A549 (cell line): ENCODE results near the gene PM20D1. TPM values are rescaled to one million over a fixed set of nuclear protein-coding genes. Genes with fewer than 3 reads are reported as not detected.

ENCODE experiments used
- ATAC-seq, 2 experiments: fragments of 200-7000 bp in 1 of 2; fragments of >200 bp in 1 of 2; cut with Nextera tagmentation in 1 of 2; cut with Tn5 transposase in 1 of 2; 3 replicates each; pipeline versions ENCODE4 v1.8.0 to v1.9.1; 2018 to 2020; ENCODE audit warnings: mild to moderate bottlenecking in 1 of 2, moderate library complexity in 1 of 2
- CTCF ChIA-PET: fragments of 300-600 bp; sonication (Branson Sonifier 250); formaldehyde crosslinking; extraction: SDS; loops from one replicate; lab custom pipeline; 2021; ENCODE audit warnings: antibody characterized with exemption, inconsistent platforms; lab: Yijun Ruan, JAX
- POLR2A ChIA-PET: fragments of 350-600 bp; formaldehyde crosslinking; extraction: SDS; loops from one replicate; lab custom pipeline; 2021; ENCODE audit warnings: antibody characterized with exemption, inconsistent platforms; lab: Yijun Ruan, JAX
- DNase-seq, 2 experiments: peaks; one replicate each; pipeline versions ENCODE4 v3.0.0 to v3.0.0-alpha.2; 2011 to 2016; ENCODE audit warnings: low read depth in 1 of 2, low spot score in 1 of 2
- FAIRE-seq: peaks from 2 replicates; lab custom pipeline; 2011; peaks lifted over from hg19 to GRCh38; lab: Jason Lieb, UNC
- H3K27ac ChIP-seq, 2 experiments: fragments of >200 bp; sonication (Bioruptor Twin); formaldehyde crosslinking; 3 replicates each; pipeline ENCODE4 v1.5.1; 2016 to 2017
- H3K4me1 ChIP-seq: fragments of >200 bp; sonication (Bioruptor Twin); formaldehyde crosslinking; 3 replicates; pipeline ENCODE4 v1.6.1; 2016
- H3K4me2 ChIP-seq: fragments of >200 bp; sonication (Bioruptor Twin); formaldehyde crosslinking; 3 replicates; pipeline ENCODE4 v1.6.1; 2016
- H3K4me3 ChIP-seq: fragments of >200 bp; sonication (Bioruptor Twin); formaldehyde crosslinking; 3 replicates; pipeline ENCODE4 v1.5.1; 2016
- H3K9me3 ChIP-seq: fragments of >200 bp; sonication (Bioruptor Twin); formaldehyde crosslinking; 3 replicates; pipeline ENCODE4 v1.6.1; 2016
- ATOH8 ChIP-seq: fragments of 250-450 bp; sonication (Bioruptor Pico); IDR thresholded peaks from 2 replicates; pipeline ENCODE4 v1.5.0; 2020; ENCODE audit warnings: low read depth, mild to moderate bottlenecking, moderate library complexity
- CBX2 ChIP-seq: fragments of 200-600 bp; sonication (generic); IDR thresholded peaks from 2 replicates; pipeline ENCODE4 v1.6.1; 2016; ENCODE audit warnings: low read depth, mild to moderate bottlenecking, borderline replicate concordance
- CEBPB ChIP-seq, 2 experiments: fragments of >200 bp in 1 of 2; sonication (Bioruptor Twin) in 1 of 2; formaldehyde crosslinking in 1 of 2; IDR thresholded peaks; 2 replicates each; pipeline ENCODE4 v1.6.1; 2012 to 2016
- EHF ChIP-seq: fragments of 250-450 bp; sonication (Bioruptor Pico); IDR thresholded peaks from 2 replicates; pipeline ENCODE4 v1.5.0; 2020; ENCODE audit warnings: mild to moderate bottlenecking
- EHMT2 ChIP-seq: fragments of 200-600 bp; sonication (generic); IDR thresholded peaks from 2 replicates; pipeline ENCODE4 v1.6.1; 2016; ENCODE audit warnings: antibody characterized with exemption, low read depth, mild to moderate bottlenecking, moderate library complexity
- EP300 ChIP-seq, 2 experiments: fragments of >200 bp; sonication (Bioruptor Twin); formaldehyde crosslinking; IDR thresholded peaks; 2 replicates in 1 of 2; 3 replicates in 1 of 2; pipeline ENCODE4 v1.6.1; 2016 to 2017
- FOXS1 ChIP-seq: fragments of 250-450 bp; sonication (Bioruptor Pico); IDR thresholded peaks from 2 replicates; pipeline ENCODE4 v1.5.0; 2020; ENCODE audit warnings: mild to moderate bottlenecking, moderate library complexity
- GATA3 ChIP-seq: IDR thresholded peaks from 2 replicates; pipeline ENCODE4 v1.6.1; 2012; ENCODE audit warnings: borderline replicate concordance
- HDAC2 ChIP-seq: fragments of 200-600 bp; sonication (generic); IDR thresholded peaks from 2 replicates; pipeline ENCODE4 v1.6.1; 2016
- HES2 ChIP-seq: fragments of >200 bp; sonication (Bioruptor Twin); formaldehyde crosslinking; IDR thresholded peaks from 2 replicates; pipeline ENCODE4 v1.6.1; 2016
- HMGXB4 ChIP-seq: fragments of 250-450 bp; sonication (Bioruptor Pico); IDR thresholded peaks from 2 replicates; pipeline ENCODE4 v1.5.0; 2021; ENCODE audit warnings: mild to moderate bottlenecking, moderate library complexity, borderline replicate concordance
- HOXB13 ChIP-seq: fragments of 250-450 bp; sonication (Bioruptor Pico); IDR thresholded peaks from 2 replicates; pipeline ENCODE4 v1.5.0; 2020; ENCODE audit warnings: low read depth, mild to moderate bottlenecking, moderate library complexity
- JUNB ChIP-seq: fragments of >200 bp; sonication (Bioruptor Twin); formaldehyde crosslinking; IDR thresholded peaks from 2 replicates; pipeline ENCODE4 v1.6.1; 2016
- KDM1A ChIP-seq: fragments of 200-600 bp; sonication (generic); IDR thresholded peaks from 2 replicates; pipeline ENCODE4 v1.6.1; 2016; ENCODE audit warnings: low read depth, mild to moderate bottlenecking
- KDM5A ChIP-seq: fragments of 200-600 bp; sonication (generic); IDR thresholded peaks from 2 replicates; pipeline ENCODE4 v1.6.1; 2016; ENCODE audit warnings: antibody characterized with exemption, mild to moderate bottlenecking
- MAFK ChIP-seq: fragments of 450-650 bp; IDR thresholded peaks from 2 replicates; pipeline ENCODE4 v1.6.1; 2014; ENCODE audit not compliant: partially characterized antibody
- MAZ ChIP-seq: fragments of 150-350 bp; IDR thresholded peaks from 2 replicates; pipeline ENCODE4 v1.6.1; 2014; ENCODE audit warnings: antibody characterized with exemption, low read depth, low read length, borderline replicate concordance
- NPAS2 ChIP-seq: fragments of 250-450 bp; sonication (Bioruptor Pico); IDR thresholded peaks from 2 replicates; pipeline ENCODE4 v1.8.0; 2022; ENCODE audit warnings: mild to moderate bottlenecking, moderate library complexity, borderline replicate concordance
- NR3C1 ChIP-seq: fragments of >200 bp; sonication (Bioruptor Twin); formaldehyde crosslinking; IDR thresholded peaks from 3 replicates; pipeline ENCODE4 v1.6.1; 2017
- POLR2A ChIP-seq: IDR thresholded peaks from 2 replicates; pipeline ENCODE4 v1.6.1; 2012; ENCODE audit warnings: mild to moderate bottlenecking, low read length
- RAD21 ChIP-seq, 2 experiments: fragments of >200 bp in 1 of 2; sonication (Bioruptor Twin) in 1 of 2; formaldehyde crosslinking in 1 of 2; IDR thresholded peaks in 1 of 2; conservative IDR thresholded peaks in 1 of 2; 2 replicates in 1 of 2; 3 replicates in 1 of 2; pipeline ENCODE4 v1.6.1; 2012 to 2018; ENCODE audit warnings: inconsistent platforms in 1 of 2
- RARB ChIP-seq: fragments of 250-450 bp; sonication (Bioruptor Pico); IDR thresholded peaks from 2 replicates; pipeline ENCODE4 v1.8.0; 2021; ENCODE audit warnings: mild to moderate bottlenecking, moderate library complexity
- TP53 ChIP-seq: fragments of 250-450 bp; sonication (Bioruptor Pico); IDR thresholded peaks from 2 replicates; pipeline ENCODE4 v1.5.0; 2021; ENCODE audit warnings: mild to moderate bottlenecking, moderate library complexity
- USF2 ChIP-seq: fragments of 450-650 bp; IDR thresholded peaks from 2 replicates; pipeline ENCODE4 v1.6.1; 2014; ENCODE audit warnings: antibody characterized with exemption
- ZFP36 ChIP-seq: fragments of 450-650 bp; IDR thresholded peaks from 2 replicates; pipeline ENCODE4 v1.6.1; 2014; ENCODE audit warnings: borderline replicate concordance; ENCODE audit not compliant: partially characterized antibody
- WGBS: methylation state at CpG from one replicate; pipeline ENCODE4 v1.1.6; 2017; ENCODE audit errors: missing lambda C conversion rate; 5-methylcytosine and 5-hydroxymethylcytosine counted together
- polyA plus RNA-seq, 4 experiments: library from polyadenylated mRNA; depleted of rRNA in 3 of 4; stranded (reverse); fragments of >200 nt; fragmentation: RNase III in 1 of 4; extraction: RNeasy Plus Mini Kit Qiagen cat#74134 plus additional on column Dnase treatment in 1 of 4; gene quantifications; 2 replicates in 3 of 4; 3 replicates in 1 of 4; pipeline ENCODE4 v1.2.3, GENCODE V29; 2011 to 2017

The PM20D1 gene
- polyA plus RNA-seq, 2 of the 4 experiments (the other 2 are of a cell fraction), result not detected

GRCh38 chr1:205842229-205842628, 7.7 kb downstream of the PM20D1 start:
- Histone ChIP-seq H3K4me2 (no peak overlapping the region), H3K9me3 (no peaks in the 10 kb centered on the region), H3K27ac (no peak overlapping the region), H3K4me3 (no peak overlapping the region), H3K4me1 (peaks cover 8% of the 10 kb centered on the region; the same call in 1 of the 3 replicates)
- no peak for ATAC-seq
- ChIA-PET CTCF (interaction anchor here (1.4 to 3.7 kb wide), 3 partner anchors 16 to 142 kb away, joined by 3 to 16 read pairs (median 4); no protein-coding TSS in a partner anchor), POLR2A (no interaction called here)
- no peak for FAIRE-seq
- TF ChIP-seq POLR2A (no peak), JUNB (no peak), NR3C1 (no peak), TP53 (no peak), HOXB13 (no peak), KDM1A (no peak), ZFP36 (no peak), EP300 (IDR thresholded peaks at IDR 0.05) (no peak), FOXS1 (CRISPR knock-in tag) (no peak), CEBPB (IDR thresholded peaks at IDR 0.05) (no peak), EHMT2 (no peak), RAD21 (conservative IDR thresholded peaks at IDR 0.05 in 1 of 2, IDR thresholded peaks at IDR 0.05 in 1 of 2) (no peak), MAZ (no peak), NPAS2 (no peak), RARB (CRISPR knock-in tag) (no peak), MAFK (no peak), GATA3 (no peak), HES2 (no peak)
- 67% methylated on average over 2 of the region's 2 CpGs for WGBS
- DNase-seq, result no peak

GRCh38 chr1:205840146-205840923, 9.6 kb downstream of the PM20D1 start:
- Histone ChIP-seq H3K27ac (no peak overlapping the region), H3K4me3 (no peak overlapping the region), H3K9me3 (no peaks in the 10 kb centered on the region), H3K4me1 (peaks cover 8% of the 10 kb centered on the region; the same call in 1 of the 3 replicates), H3K4me2 (no peak overlapping the region)
- peak in 1 of 2 experiments; percentile 21; a peak in 1 of 6 replicates for ATAC-seq
- POLR2A ChIA-PET, result no interaction called here
- no peak for TF ChIP-seq HOXB13
- no peak for TF ChIP-seq JUNB
- TF ChIP-seq NPAS2, result no peak
- no peak for TF ChIP-seq HDAC2
- DNase-seq, result no peak
- 64% methylated on average over 4 of the region's 4 CpGs for WGBS
- CTCF ChIA-PET, result no interaction called here
- FAIRE-seq, result no peak

GRCh38 chr1:205837382-205837970, 12.5 kb downstream of the PM20D1 start:
- DNase-seq (no peak), ATAC-seq (no peak), FAIRE-seq (no peak)
- no peaks in the 10 kb centered on the region for H3K9me3 ChIP-seq
- no peak overlapping the region for H3K4me3 ChIP-seq
- ChIA-PET CTCF (interaction anchor here (0.9 to 1.3 kb wide), 2 partner anchors 11 to 140 kb away, joined by 4 to 5 read pairs; no protein-coding TSS in a partner anchor), POLR2A (no interaction called here)
- no peak overlapping the region for H3K27ac ChIP-seq
- H3K4me1 ChIP-seq, result peaks cover 8% of the 10 kb centered on the region; the same call in 1 of the 3 replicates
- WGBS, result 80% methylated on average over 6 of the region's 7 CpGs
- no peak for TF ChIP-seq CBX2
- no peak overlapping the region for H3K4me2 ChIP-seq

- ChIA-PET POLR2A (no interaction called here), CTCF (no interaction called here)
- DNase-seq (no peak), FAIRE-seq (no peak)
- WGBS, result 68% methylated on average over 4 of the region's 4 CpGs
- peaks cover 8% of the 10 kb centered on the region; the same call in 1 of the 3 replicates for H3K4me1 ChIP-seq
- H3K9me3 ChIP-seq, result no peaks in the 10 kb centered on the region
- no peak overlapping the region for H3K27ac ChIP-seq
- TF ChIP-seq EHF (CRISPR knock-in tag) (no peak), RARB (CRISPR knock-in tag) (no peak), ATOH8 (CRISPR knock-in tag) (no peak), FOXS1 (CRISPR knock-in tag) (no peak), CBX2 (no peak), HMGXB4 (CRISPR knock-in tag) (no peak), USF2 (no peak), EHMT2 (no peak), KDM5A (no peak)
- TF ChIP-seq, all 56 proteins: peak for 0
- Histone ChIP-seq H3K4me2 (no peak overlapping the region), H3K4me3 (no peak overlapping the region)
- no peak for ATAC-seq
Observed at GRCh38 chr1:205834751-205835150, 15.2 kb downstream of the PM20D1 start.
